Measurements from ENCODE around the gene PSME3IP1.

PSME3IP1 gene

GRCh38 chr16:57166951-57167350, 18.9 kb downstream of the PSME3IP1 start:
- DNase-seq = no peak

- no peak for DNase-seq
Measured at GRCh38 chr16:57166451-57166850, 19.4 kb downstream of the PSME3IP1 start.

GRCh38 chr16:57165938-57166337, 19.9 kb downstream of the PSME3IP1 start:
- no peak for DNase-seq

GRCh38 chr16:57165483-57165882, 20.4 kb downstream of the PSME3IP1 start:
- DNase-seq = no peak

GRCh38 chr16:57163842-57164241, 22.0 kb downstream of the PSME3IP1 start:
- no peak for DNase-seq

GRCh38 chr16:57159447-57159846, 26.4 kb downstream of the PSME3IP1 start:
- DNase-seq = no peak

GRCh38 chr16:57157533-57157932, 28.3 kb downstream of the PSME3IP1 start:
- no peak for DNase-seq

GRCh38 chr16:57156351-57156703, 29.5 kb downstream of the PSME3IP1 start:
- no peak for DNase-seq

GRCh38 chr16:57155702-57156350, 30.0 kb downstream of the PSME3IP1 start:
- DNase-seq = no peak

- no peak for DNase-seq
Measured at GRCh38 chr16:57153841-57154240, 32.0 kb downstream of the PSME3IP1 start.

- no peak for DNase-seq
Measured at GRCh38 chr16:57152096-57153093, 33.4 kb downstream of the PSME3IP1 start.

- DNase-seq = no peak
Measured at GRCh38 chr16:57151369-57151768, 34.5 kb downstream of the PSME3IP1 start.

GRCh38 chr16:57150682-57151330, 35.0 kb downstream of the PSME3IP1 start:
- no peak for DNase-seq

GRCh38 chr16:57149391-57149790, 36.4 kb downstream of the PSME3IP1 start:
- DNase-seq = no peak

GRCh38 chr16:57148481-57148880, 37.4 kb downstream of the PSME3IP1 start:
- no peak for DNase-seq

GRCh38 chr16:57147381-57148221, 38.2 kb downstream of the PSME3IP1 start:
- DNase-seq = no peak

- no peak for DNase-seq
Measured at GRCh38 chr16:57146735-57147134, 39.1 kb downstream of the PSME3IP1 start.

GRCh38 chr16:57146040-57146647, 39.7 kb downstream of the PSME3IP1 start:
- no peak for DNase-seq

GRCh38 chr16:57145046-57146021, 40.5 kb downstream of the PSME3IP1 start:
- DNase-seq = no peak

- no peak for DNase-seq
Measured at GRCh38 chr16:57144027-57144426, 41.8 kb downstream of the PSME3IP1 start.

All from activated CD4-positive, alpha-beta T cell treated with anti-CD3 and anti-CD28 coated beads, Interleukin-2, amount 50 U/mL, for 16 hours (primary cell).